Keratinocyte (primary cell): Measurements from ENCODE around the gene CREB1.

Source experiments
- CTCF ChIP-seq, 3 experiments: IDR thresholded peaks in 1 of 3; conservative IDR thresholded peaks in 1 of 3; optimal IDR thresholded peaks in 1 of 3; 2 replicates in 2 of 3; 3 replicates in 1 of 3; pipeline versions ENCODE3 to v1.5.1; 2011; ENCODE audit warnings: low read length in 3 of 3, mild to moderate bottlenecking in 3 of 3, moderate library complexity in 2 of 3, control low read depth in 1 of 3, inconsistent platforms in 1 of 3; ENCODE audit not compliant: insufficient read depth in 2 of 3; ENCODE audit errors: extremely low read depth in 1 of 3
- EZH2 ChIP-seq: IDR thresholded peaks from one replicate; pipeline ENCODE4 v1.6.1; 2012; ENCODE audit warnings: inconsistent platforms, mild to moderate bottlenecking, low read length, moderate library complexity

GRCh38 chr2:207498427-207498826 lies 31.3 kb upstream of the CREB1 start:
- TF ChIP-seq CTCF (optimal IDR thresholded peaks at IDR 0.05 in 1 of 3, IDR thresholded peaks at IDR 0.05 in 1 of 3, conservative IDR thresholded peaks at IDR 0.05 in 1 of 3; ENCODE audit: extremely low read depth in 1 of 3, insufficient read depth in 2 of 3, low read length in 3 of 3) (no peak), EZH2 (no peak)
